HepG2 (cell line): Measurements from ENCODE around the gene SHF. TPM values are rescaled to one million over a fixed set of nuclear protein-coding genes. Genes with fewer than 3 reads are reported as not detected.

Source experiments
- ATAC-seq: fragments of 200-7000 bp; cut with Tn5 transposase; 3 replicates; pipeline ENCODE4 v1.9.1; 2020; ENCODE audit warnings: mild to moderate bottlenecking, moderate library complexity
- BruUV-seq: library from RNA; stranded (reverse); fragments of 400-500 nt; replicated peaks from 2 replicates; lab custom pipeline; 2021; lab: Mats Ljungman, UMichigan
- CTCF ChIA-PET: fragments of 300-600 bp; formaldehyde crosslinking; extraction: SDS; loops from one replicate; lab custom pipeline; 2021; ENCODE audit warnings: low total read pairs, inconsistent platforms, low intra/inter-chr PET ratio; lab: Yijun Ruan, JAX
- POLR2A ChIA-PET: fragments of 350-600 bp; sonication (Branson Sonifier 250); formaldehyde crosslinking; loops from one replicate; lab custom pipeline; 2020; ENCODE audit warnings: antibody characterized with exemption, inconsistent platforms; lab: Yijun Ruan, JAX
- DNase-seq: peaks from one replicate; pipeline ENCODE4 v3.0.0-alpha.2; 2015; ENCODE audit warnings: low spot score
- FAIRE-seq: peaks from 3 replicates; lab custom pipeline; 2011; peaks lifted over from hg19 to GRCh38; lab: Jason Lieb, UNC
- H2AFZ ChIP-seq: one replicate; pipeline ENCODE4 v1.6.1; 2011; ENCODE audit warnings: low read length, inconsistent platforms
- H3K27ac ChIP-seq: fragments of 300-600 bp; 3 replicates; pipeline ENCODE4 v1.8.0; 2011; ENCODE audit warnings: mixed run types, mild to moderate bottlenecking, mixed read lengths, low read length, inconsistent platforms; ENCODE audit not compliant: insufficient read depth; ENCODE audit errors: extremely low read length
- H3K27me3 ChIP-seq, 2 experiments: fragments of 200-600 bp in 1 of 2; 2 replicates in 1 of 2; 3 replicates in 1 of 2; pipeline versions ENCODE4 v1.6.0 to v1.8.0; 2011; ENCODE audit warnings: low read length in 2 of 2, mild to moderate bottlenecking in 2 of 2, moderate library complexity in 2 of 2, inconsistent platforms in 1 of 2; ENCODE audit not compliant: insufficient read depth in 2 of 2, control insufficient read depth in 1 of 2
- H3K36me3 ChIP-seq, 2 experiments: fragments of 200-600 bp in 1 of 2; replicated peaks in 1 of 2; 2 replicates in 1 of 2; 3 replicates in 1 of 2; pipeline versions ENCODE4 v1.5.1 to v1.8.0; 2011; ENCODE audit warnings: low read length in 2 of 2, inconsistent platforms in 1 of 2; ENCODE audit not compliant: insufficient read depth in 2 of 2, control insufficient read depth in 1 of 2
- H3K4me1 ChIP-seq: 2 replicates; pipeline ENCODE4 v1.5.1; 2012; ENCODE audit warnings: low read length, inconsistent platforms; ENCODE audit not compliant: insufficient read depth
- H3K4me2 ChIP-seq: 2 replicates; pipeline ENCODE4 v1.6.0; 2011; ENCODE audit warnings: low read depth, low read length, inconsistent platforms
- H3K4me3 ChIP-seq, 3 experiments: fragments of 200-600 bp in 1 of 3; sonication (generic), shearing (Covaris generic) in 1 of 3; replicated peaks in 1 of 3; 2 replicates each; pipeline ENCODE4 v1.5.1; 2011 to 2016; ENCODE audit warnings: low read length in 3 of 3, inconsistent platforms in 2 of 3, low read depth in 2 of 3, mild to moderate bottlenecking in 2 of 3, control low read depth in 1 of 3, mixed read lengths in 1 of 3; ENCODE audit not compliant: insufficient read depth in 1 of 3
- H3K79me2 ChIP-seq: one replicate; pipeline ENCODE4 v1.6.1; 2011; ENCODE audit warnings: low read length, inconsistent platforms; ENCODE audit not compliant: insufficient read depth
- H3K9ac ChIP-seq: 2 replicates; pipeline ENCODE4 v1.6.0; 2011; ENCODE audit warnings: mild to moderate bottlenecking, low read depth, low read length, inconsistent platforms; ENCODE audit not compliant: insufficient read depth
- H3K9me3 ChIP-seq: 2 replicates; pipeline ENCODE4 v1.5.1; 2012; ENCODE audit warnings: mild to moderate bottlenecking, low read length
- H4K20me1 ChIP-seq: 2 replicates; pipeline ENCODE4 v1.6.0; 2011; ENCODE audit warnings: inconsistent platforms, mild to moderate bottlenecking, low read length, moderate library complexity; ENCODE audit not compliant: insufficient read depth
- BRCA1 ChIP-seq: sonication (generic); formaldehyde crosslinking; IDR thresholded peaks from 2 replicates; pipeline ENCODE4 v1.4.0; 2020; ENCODE audit warnings: missing genetic modification reagents
- DNMT3B ChIP-seq: conservative IDR thresholded peaks from 2 replicates; pipeline ENCODE4 v1.6.1; 2016; ENCODE audit warnings: missing biosample characterization, control low read depth
- GTF2F1 ChIP-seq: fragments of 150-350 bp; IDR thresholded peaks from 2 replicates; pipeline ENCODE4 v1.6.1; 2014; ENCODE audit warnings: low read length
- HNRNPH1 ChIP-seq: fragments of 200-400 bp; formaldehyde crosslinking; optimal IDR thresholded peaks from 2 replicates; pipeline ENCODE3; 2017; ENCODE audit warnings: mild to moderate bottlenecking, low read depth, low read length
- MAFF ChIP-seq: IDR thresholded peaks from 2 replicates; pipeline ENCODE4 v1.6.1; 2011; ENCODE audit warnings: low read depth, low read length, improper control_type of control experiment
- MAFK ChIP-seq, 2 experiments: IDR thresholded peaks in 1 of 2; conservative IDR thresholded peaks in 1 of 2; 2 replicates each; pipeline ENCODE4 v1.6.1; 2011; ENCODE audit warnings: improper control_type of control experiment in 2 of 2, low read length in 2 of 2
- RFX1 ChIP-seq: fragments of 450-650 bp; IDR thresholded peaks from 2 replicates; pipeline ENCODE4 v1.6.1; 2017
- RFXANK ChIP-seq: IDR thresholded peaks from 2 replicates; pipeline ENCODE4 v1.6.1; 2016
- SOX5 ChIP-seq: IDR thresholded peaks from 2 replicates; pipeline ENCODE4 v1.6.1; 2016; ENCODE audit warnings: borderline replicate concordance
- SP2 ChIP-seq: sonication (generic); formaldehyde crosslinking; IDR thresholded peaks from 2 replicates; pipeline ENCODE4 v1.5.1; 2020; ENCODE audit warnings: mild to moderate bottlenecking, missing genetic modification reagents
- TAF1 ChIP-seq: sonication (generic); formaldehyde crosslinking; IDR thresholded peaks from 2 replicates; pipeline ENCODE4 v1.4.0; 2020; ENCODE audit warnings: missing genetic modification reagents
- TP53 ChIP-seq: sonication (generic); formaldehyde crosslinking; conservative IDR thresholded peaks from 2 replicates; pipeline ENCODE4 v1.4.0; 2020; ENCODE audit warnings: missing genetic modification reagents
- ZBTB38 ChIP-seq: sonication (generic); formaldehyde crosslinking; IDR thresholded peaks from 2 replicates; pipeline ENCODE4 v1.5.1; 2020; ENCODE audit warnings: mild to moderate bottlenecking, missing genetic modification reagents
- ZFAT ChIP-seq: sonication (generic); formaldehyde crosslinking; conservative IDR thresholded peaks from 2 replicates; pipeline ENCODE4 v1.8.1; 2023; ENCODE audit warnings: missing genetic modification reagents, inconsistent platforms
- ZIK1 ChIP-seq: sonication (generic); formaldehyde crosslinking; IDR thresholded peaks from 2 replicates; pipeline ENCODE4 v1.5.0; 2020; ENCODE audit warnings: mild to moderate bottlenecking, low read depth, missing genetic modification reagents, borderline replicate concordance
- ZNF160 ChIP-seq: sonication (generic); formaldehyde crosslinking; IDR thresholded peaks from 2 replicates; pipeline ENCODE4 v1.8.0; 2022; ENCODE audit warnings: mild to moderate bottlenecking, inconsistent platforms, missing genetic modification reagents
- ZNF883 ChIP-seq: sonication (generic); formaldehyde crosslinking; IDR thresholded peaks from 2 replicates; pipeline ENCODE4 v1.5.1; 2020; ENCODE audit warnings: mild to moderate bottlenecking, missing genetic modification reagents; ENCODE audit errors: not compliant biosample characterization
- WGBS: methylation state at CpG from one replicate; pipeline ENCODE4 v1.1.6; 2017; ENCODE audit warnings: low lambda C conversion rate; 5-methylcytosine and 5-hydroxymethylcytosine counted together
- in situ Hi-C: cut with HindIII; loops from 2 replicates; pipeline ENCODE4 v1.10.0; 2017; ENCODE audit warnings: low pct_unique_long_range_greater_than_20kb; ENCODE audit not compliant: extremely low pct_ligation_motif_present
- intact Hi-C: fragments of 100-400 bp; cut with micrococcal nuclease; formaldehyde crosslinking; loops from one replicate; pipeline ENCODE4 v1.10.0; 2022; ENCODE audit not compliant: unreplicated experiment
- polyA plus RNA-seq, 8 experiments: library from polyadenylated mRNA; depleted of rRNA in 3 of 8; stranded (reverse) in 7 of 8; unstranded in 1 of 8; fragments of >200 nt; fragmentation: Illumina TruSeq in 4 of 8; extraction: Trizol in 4 of 8; gene quantifications; 2 replicates each; pipeline versions ENCODE4 v1.2.1 to v1.2.3, GENCODE V29; 2011 to 2016; ENCODE audit warnings: low read depth in 4 of 8, missing spikeins in 1 of 8, mixed read lengths in 1 of 8; ENCODE audit not compliant: insufficient read depth in 1 of 8
- total RNA-seq, 5 experiments: library from RNA; depleted of rRNA; stranded (reverse); fragments of >200 nt; fragmentation: Illumina TruSeq; extraction: Trizol; gene quantifications; 2 replicates each; pipeline ENCODE4 v1.2.3, GENCODE V29; 2016; ENCODE audit warnings: low read depth in 1 of 5
- TF ChIP-seq, protein P1 (sequence below): IDR thresholded peaks from 2 replicates; pipeline ENCODE4 v1.6.1; 2016; ENCODE audit warnings: missing genetic modification reagents, missing compliant biosample characterization
- TF ChIP-seq, protein P2 (sequence below): sonication (generic); formaldehyde crosslinking; IDR thresholded peaks from 2 replicates; pipeline ENCODE4 v1.9.0; 2021; ENCODE audit warnings: missing genetic modification reagents, borderline replicate concordance

The SHF gene
- total and polyA plus RNA-seq, 2 of the 13 experiments (the other 11 are each of a cell fraction or from before 2014, with no cell fraction given) = 20.9 to 25.5 TPM

DNA sequence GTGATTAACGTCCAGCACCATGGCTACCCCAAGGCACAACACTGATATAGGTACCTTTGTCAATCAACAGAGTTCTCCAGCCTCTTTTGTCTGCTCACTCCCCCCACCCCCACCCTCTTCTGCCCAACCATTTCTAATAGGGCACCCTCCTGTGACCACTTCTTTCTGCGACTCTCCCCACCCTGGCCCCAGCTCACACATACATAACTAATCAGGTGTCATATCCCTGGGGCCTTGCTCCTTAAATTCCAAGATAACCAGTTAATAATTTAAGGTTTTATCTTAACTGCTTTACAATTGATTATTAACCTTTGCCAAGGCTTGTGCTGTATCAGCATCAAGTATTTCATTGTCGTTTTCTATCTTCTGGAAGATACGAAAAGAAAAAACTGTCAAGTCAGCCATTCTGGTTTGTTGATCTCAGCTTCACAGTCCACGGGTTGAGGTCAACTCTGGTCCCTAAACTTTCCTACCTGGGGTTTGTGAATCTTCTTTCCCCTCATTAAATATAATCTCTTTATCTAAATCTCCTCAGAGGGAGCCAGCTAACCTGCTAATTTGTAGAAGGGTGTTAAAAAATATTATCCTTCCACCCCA lies 37.0 kb upstream of the SHF start:
- ChIA-PET POLR2A (no interaction called here), CTCF (no interaction called here)
- Histone ChIP-seq H3K4me1 (no peaks in the 10 kb centered on the region), H3K9me3 (no peaks in the 10 kb centered on the region), H3K27ac (no peak overlapping the region), H3K79me2 (no peaks in the 10 kb centered on the region), H4K20me1 (no peaks in the 10 kb centered on the region), H2AFZ (no peak overlapping the region), H3K4me2 (no peak overlapping the region), H3K36me3 (no peaks in the 10 kb centered on the region), H3K27me3 (no peaks in the 10 kb centered on the region; a peak in 1 of 5 replicates), H3K9ac (no peak overlapping the region), H3K4me3 (no peak overlapping the region)
- no TSS peak for BruUV-seq
- ATAC-seq (no peak), DNase-seq (no peak), FAIRE-seq (no peak)
- WGBS = 15% methylated on average over 5 of the region's 5 CpGs
- intact Hi-C loops (no loop called here), in situ Hi-C loops (no loop called here)
- TF ChIP-seq MAFF = peak; percentile 96
- TF ChIP-seq, protein P1, sequence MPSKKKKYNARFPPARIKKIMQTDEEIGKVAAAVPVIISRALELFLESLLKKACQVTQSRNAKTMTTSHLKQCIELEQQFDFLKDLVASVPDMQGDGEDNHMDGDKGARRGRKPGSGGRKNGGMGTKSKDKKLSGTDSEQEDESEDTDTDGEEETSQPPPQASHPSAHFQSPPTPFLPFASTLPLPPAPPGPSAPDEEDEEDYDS (CRISPR knock-in tag) = no peak
- TF ChIP-seq MAFK (conservative IDR thresholded peaks at IDR 0.05 in 1 of 2, IDR thresholded peaks at IDR 0.05 in 1 of 2; ENCODE audit: low read length in 2 of 2) = peak; percentile 95 to 98
- TF ChIP-seq SOX5 (CRISPR knock-in tag) = no peak

DNA sequence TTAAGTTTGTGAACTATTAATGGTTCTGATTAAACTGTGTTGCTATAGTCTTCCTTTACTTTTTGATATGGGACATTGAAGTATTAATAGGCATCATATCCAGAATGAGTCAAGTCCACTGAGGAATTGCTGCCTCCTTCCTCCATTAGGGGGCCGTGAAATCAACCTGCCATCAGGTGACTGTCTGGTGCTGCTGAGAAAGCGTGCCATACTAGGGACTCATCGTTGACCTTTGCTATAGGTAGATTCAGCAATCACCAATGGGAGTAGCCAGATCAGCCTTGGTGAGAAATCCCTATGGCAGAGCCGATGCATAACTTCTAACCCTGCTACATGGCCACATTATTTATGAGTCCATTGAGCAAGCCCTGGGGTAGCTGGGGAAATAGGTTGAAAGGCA lies 34.2 kb upstream of the SHF start:
- no peak overlapping the region for H3K4me3 ChIP-seq
- no peaks in the 10 kb centered on the region for H4K20me1 ChIP-seq
- no peak overlapping the region for H3K27ac ChIP-seq
- peaks cover 9% of the 10 kb centered on the region; the same call in 1 of the 2 replicates for H3K4me1 ChIP-seq
- DNase-seq (no peak), ATAC-seq (no peak), FAIRE-seq (no peak)
- ChIA-PET POLR2A (no interaction called here), CTCF (no interaction called here)
- 14% methylated on average over 4 of the region's 4 CpGs for WGBS
- intact Hi-C loops (no loop called here), in situ Hi-C loops (no loop called here)
- H3K79me2 ChIP-seq = no peaks in the 10 kb centered on the region
- no peaks in the 10 kb centered on the region for H3K36me3 ChIP-seq
- no peak overlapping the region for H3K4me2 ChIP-seq
- no TSS peak for BruUV-seq
- no peak overlapping the region for H3K9ac ChIP-seq
- H2AFZ ChIP-seq = no peak overlapping the region
- H3K27me3 ChIP-seq = no peaks in the 10 kb centered on the region
- no peaks in the 10 kb centered on the region for H3K9me3 ChIP-seq
- TF ChIP-seq RFX1 (no peak), ZNF160 (CRISPR knock-in tag) (no peak), TAF1 (CRISPR knock-in tag) (no peak), SP2 (CRISPR knock-in tag) (no peak), ZFAT (CRISPR knock-in tag) (no peak), HNRNPH1 (no peak), ZNF883 (CRISPR knock-in tag) (no peak), BRCA1 (no peak), DNMT3B (CRISPR knock-in tag) (no peak), ZBTB38 (CRISPR knock-in tag) (no peak), RFXANK (CRISPR knock-in tag) (no peak), GTF2F1 (no peak), TP53 (CRISPR knock-in tag) (no peak), ZIK1 (no peak)
- TF ChIP-seq, protein P2, sequence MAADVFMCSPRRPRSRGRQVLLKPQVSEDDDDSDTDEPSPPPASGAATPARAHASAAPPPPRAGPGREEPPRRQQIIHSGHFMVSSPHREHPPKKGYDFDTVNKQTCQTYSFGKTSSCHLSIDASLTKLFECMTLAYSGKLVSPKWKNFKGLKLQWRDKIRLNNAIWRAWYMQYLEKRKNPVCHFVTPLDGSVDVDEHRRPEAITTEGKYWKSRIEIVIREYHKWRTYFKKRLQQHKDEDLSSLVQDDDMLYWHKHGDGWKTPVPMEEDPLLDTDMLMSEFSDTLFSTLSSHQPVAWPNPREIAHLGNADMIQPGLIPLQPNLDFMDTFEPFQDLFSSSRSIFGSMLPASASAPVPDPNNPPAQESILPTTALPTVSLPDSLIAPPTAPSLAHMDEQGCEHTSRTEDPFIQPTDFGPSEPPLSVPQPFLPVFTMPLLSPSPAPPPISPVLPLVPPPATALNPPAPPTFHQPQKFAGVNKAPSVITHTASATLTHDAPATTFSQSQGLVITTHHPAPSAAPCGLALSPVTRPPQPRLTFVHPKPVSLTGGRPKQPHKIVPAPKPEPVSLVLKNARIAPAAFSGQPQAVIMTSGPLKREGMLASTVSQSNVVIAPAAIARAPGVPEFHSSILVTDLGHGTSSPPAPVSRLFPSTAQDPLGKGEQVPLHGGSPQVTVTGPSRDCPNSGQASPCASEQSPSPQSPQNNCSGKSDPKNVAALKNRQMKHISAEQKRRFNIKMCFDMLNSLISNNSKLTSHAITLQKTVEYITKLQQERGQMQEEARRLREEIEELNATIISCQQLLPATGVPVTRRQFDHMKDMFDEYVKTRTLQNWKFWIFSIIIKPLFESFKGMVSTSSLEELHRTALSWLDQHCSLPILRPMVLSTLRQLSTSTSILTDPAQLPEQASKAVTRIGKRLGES (CRISPR knock-in tag) = no peak
